SKM-1 treated with dmso at 0.1 percent for 144 hours (cell line): ENCODE data around the gene PTX4.
"Not testable (repeated sequence)": the region's sequence is repeated elsewhere in the genome, so short reads cannot be mapped to it uniquely, and the experiment has no call there.

ENCODE experiments used
- DNase-seq: peaks from one replicate; lab custom pipeline; 2025; ENCODE audit not compliant: unreplicated experiment; lab: John Stamatoyannopoulos, UW

Gene PTX4

DNA sequence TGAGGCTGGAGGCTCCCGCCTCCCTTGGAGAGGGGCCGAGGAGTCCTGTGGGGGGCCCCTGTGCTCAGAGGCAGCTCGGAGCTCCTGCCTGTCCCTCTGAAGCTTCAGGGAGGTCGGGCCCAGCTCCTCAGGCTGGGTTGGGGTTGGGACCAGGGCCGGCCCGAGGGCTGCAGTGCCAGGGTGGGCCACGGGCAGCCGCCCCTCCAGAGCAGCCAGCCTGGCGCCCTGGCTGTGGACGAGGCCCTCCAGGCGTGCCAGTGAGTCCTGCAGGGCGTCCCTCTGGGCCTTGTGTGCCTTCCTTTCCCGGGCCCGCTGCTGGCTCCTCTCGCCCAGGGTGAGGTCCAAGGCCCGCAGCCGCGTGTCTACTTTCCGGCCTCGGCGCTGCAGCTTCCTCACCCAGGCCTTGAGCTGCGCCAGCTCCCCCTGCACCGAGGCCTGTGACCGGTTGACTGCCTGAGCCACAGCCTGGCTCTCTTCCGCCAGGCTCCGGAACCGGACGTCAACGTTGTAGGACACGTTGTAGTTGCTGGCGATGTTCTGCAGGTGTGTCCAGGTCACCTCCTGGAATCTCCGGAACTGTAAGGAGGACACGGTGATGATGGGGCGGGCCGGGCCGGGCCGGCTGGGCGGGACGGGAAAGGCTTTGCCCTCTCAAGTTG, 1.2 kb downstream of the PTX4 start:
- DNase-seq = no peak

GRCh38 chr16:1486551-1487390, 2.0 kb downstream of the PTX4 start:
- DNase-seq = no peak

DNA sequence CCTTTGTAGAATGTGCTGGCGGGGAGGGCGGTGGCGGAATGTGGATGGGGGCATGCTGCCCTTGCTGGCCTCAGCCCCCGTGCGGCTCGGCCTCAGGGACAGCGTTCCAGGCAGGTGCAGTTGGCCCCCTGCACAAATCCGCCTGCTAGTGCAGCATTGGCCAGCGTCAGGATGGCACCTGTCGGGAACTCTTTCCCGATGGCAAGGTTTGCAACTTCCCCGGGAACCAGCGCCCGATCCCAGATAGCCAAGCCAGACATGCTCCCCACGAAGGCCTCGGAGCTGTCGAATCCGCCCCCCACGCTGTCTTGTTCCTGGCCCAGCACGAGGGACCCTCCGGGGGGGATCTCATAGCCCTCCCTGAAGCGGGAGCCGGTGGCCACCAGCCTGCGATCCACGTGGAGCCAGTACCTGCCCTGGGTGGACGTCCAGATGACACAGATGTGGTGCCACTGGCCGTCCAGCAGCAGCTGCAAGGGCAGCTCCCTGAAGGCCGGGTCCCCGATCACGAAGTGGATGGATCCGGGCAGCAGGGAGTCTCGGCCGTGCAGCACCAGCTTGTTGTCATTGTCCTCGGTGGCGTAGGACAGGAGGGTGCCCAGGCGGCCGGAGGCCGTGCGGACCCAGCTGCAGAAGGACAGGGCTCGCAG, 2.8 kb downstream of the PTX4 start:
- no peak for DNase-seq

DNA sequence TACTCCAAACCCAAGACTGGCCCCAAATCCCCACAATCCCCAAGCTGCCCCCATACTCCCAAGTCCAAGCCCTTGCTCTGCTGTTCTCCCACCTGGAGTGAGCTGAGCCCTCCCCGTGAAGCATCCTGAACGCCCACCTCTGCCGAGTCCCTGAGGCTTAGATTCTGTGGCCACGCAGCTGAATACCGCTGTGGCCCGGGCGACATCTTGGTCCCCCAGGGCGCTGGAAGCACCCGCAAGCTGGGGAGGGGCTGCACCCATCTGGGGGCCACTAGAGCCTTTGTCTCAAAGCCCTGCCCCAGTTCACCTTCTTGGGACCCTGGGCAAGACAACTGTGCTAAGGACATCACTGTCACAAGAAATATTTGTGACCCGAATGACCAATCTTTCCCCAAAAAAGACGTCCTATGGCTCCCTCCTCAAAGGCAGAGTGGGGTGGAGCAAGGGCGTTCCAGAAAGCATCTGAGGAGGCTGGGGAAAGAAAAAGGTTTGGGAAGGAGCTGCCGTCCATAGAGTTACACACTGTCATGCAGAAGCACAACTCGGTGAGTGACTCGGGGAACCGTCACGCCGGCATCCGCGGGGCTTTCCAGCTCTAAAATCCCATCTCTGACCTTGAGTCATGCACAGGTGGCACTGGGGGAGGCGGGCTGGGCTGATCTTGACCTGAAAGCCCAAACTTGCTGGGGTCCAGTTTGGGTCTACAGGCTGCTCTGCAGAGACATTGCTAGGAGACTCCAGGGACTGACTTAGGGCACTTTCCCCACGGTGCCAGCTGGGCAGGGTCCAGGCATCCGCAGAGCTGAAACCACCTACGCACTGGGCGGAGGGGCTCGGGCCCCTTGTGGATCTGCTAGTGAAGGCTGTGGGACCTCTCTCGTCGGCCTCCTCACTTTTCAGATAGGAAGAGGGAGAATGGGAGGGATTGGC, 6.6 kb downstream of the PTX4 start:
- no peak for DNase-seq

- DNase-seq = not testable (repeated sequence)
These were observed 9.8 kb downstream of the PTX4 start for GRCh38 chr16:1478937-1479336.

GRCh38 chr16:1477033-1477432, 11.7 kb downstream of the PTX4 start:
- DNase-seq = no peak

DNA sequence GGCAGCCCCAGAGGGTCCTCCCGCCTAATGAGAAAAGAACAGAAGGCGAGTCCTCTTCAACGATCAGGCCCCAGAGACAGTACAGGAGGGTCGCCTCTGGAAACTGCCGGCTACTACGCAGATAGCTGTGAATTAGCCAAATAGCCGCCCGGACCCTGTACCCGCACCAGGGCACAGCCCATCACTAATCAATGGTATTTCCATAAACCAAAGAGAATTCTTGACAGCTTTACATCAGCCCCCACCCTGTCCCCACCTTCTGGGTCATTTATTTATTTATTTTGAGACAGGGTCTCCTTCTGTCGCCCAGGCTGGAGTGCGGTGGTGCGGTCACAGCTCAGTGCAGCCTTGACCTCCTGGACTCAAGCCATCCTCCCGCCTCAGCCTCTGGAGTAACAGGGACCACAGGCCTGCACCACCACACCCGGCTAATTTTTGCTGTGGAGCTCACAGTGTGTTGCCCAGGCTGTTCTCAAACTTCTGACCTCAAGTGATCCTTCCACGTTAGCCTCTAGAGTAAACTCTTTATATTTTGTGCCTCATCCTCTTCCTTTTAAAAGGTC, 13.1 kb downstream of the PTX4 start:
- no peak for DNase-seq

- DNase-seq = peak; percentile 60
These were observed 13.8 kb downstream of the PTX4 start, which contains the start of gene CLCN7 for GRCh38 chr16:1474796-1475551. Gene CLCN7, minus strand, starts transcription at chr16:1475028. Its CDS starts 54 bp downstream, at chr16:1474974.

DNA sequence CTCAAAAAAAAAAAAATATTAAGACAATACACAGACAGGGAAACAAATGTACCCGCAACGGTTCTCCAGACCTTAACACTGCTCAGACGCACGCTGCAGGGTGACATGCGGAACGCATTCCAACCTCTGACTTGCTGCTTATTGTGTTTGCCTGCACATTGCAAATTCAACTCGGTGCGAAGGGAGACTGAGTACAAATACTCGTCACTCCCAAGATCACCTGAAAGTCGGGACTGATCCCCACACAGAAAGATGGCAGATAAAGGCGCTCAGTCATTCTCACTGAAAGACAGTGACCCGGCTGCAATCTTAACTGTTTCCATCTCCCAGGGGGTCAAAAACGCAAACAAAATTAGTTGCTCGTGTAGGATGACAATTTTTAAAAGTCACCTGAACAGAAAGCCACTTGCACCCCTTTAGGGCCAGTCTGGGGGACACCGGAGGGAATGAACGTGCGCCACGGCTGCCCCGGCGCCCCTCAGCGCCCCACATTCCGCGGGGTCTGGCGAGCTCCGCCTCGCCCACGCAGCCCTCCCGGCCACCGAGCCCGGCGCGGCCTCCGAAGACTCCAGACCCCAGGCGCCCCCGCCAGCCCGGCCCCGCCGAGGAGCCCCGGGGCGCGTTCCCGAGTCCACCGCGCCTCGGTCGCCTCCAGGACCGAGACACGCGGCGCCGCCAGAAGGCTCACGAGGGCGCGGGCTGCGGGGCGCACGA, 14.5 kb downstream of the PTX4 start:
- DNase-seq = no peak

GRCh38 chr16:1472974-1473373, 15.8 kb downstream of the PTX4 start:
- DNase-seq = no peak

DNA sequence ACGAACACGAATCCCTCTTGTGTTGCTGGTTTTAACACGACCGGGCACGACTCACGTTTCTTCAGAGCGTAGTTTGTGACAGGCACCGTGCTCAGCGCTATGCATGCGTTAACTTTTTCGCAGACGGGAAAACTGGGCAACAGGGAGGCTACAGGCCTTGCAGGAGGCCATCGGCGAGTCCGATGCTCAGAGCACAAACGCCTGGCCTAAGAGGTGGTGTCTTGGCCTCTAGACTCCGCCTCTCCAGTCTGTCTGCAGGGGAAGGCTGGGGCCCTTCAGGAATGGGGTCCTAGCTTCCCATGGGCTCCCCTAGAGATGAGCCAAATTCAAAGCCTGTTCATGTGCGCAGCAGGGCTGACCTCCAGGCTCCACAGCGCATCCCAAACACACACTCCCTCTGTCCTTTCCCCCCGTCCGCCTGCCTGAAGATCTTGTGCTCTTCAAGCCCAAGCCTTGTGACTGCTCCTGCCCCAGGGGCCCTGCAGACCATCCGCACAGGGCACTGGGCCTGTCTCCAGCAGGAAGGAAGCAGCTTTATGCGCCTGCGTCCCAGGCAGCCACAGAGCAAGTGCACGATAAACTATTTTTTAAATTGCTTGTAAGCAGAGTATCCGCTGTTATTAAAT, 17.1 kb downstream of the PTX4 start:
- no peak for DNase-seq

DNA sequence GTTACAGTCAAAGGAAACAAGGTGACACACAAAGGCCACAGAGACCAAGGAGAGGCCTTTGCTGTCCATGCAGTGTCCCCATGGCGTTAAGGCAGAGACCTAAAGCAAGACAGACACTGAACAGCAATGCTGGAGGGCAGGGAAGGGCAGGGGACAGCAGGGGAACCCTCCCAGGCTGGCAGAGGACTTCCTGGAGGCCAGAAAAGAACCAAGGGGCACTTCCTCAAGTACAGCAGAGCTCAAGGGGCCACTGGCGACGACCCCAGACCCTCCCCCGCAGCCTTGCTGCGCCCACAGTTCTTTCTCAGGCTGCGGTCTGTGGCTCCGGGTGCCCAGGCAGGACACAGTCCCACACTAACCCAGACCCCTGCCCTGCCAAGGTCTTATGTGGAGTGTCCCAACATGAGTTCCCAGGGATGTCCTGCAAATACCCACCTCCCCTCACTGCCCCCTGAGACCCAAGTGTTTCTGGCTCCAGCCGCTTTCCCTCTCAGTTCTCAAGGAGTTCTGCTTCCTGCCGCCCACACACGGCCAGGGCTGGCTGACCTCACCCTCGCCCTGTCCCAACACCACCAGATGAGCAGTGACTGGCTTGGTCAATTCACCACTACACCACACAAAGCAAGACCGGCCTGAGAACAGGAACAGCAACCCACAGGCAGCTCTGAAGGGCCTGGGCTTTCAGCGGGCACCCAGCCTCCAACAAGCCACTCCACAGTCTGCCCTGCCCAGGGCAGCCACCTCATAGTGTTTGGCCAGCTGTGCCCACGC, 18.1 kb downstream of the PTX4 start:
- peak; percentile 60 for DNase-seq

DNA sequence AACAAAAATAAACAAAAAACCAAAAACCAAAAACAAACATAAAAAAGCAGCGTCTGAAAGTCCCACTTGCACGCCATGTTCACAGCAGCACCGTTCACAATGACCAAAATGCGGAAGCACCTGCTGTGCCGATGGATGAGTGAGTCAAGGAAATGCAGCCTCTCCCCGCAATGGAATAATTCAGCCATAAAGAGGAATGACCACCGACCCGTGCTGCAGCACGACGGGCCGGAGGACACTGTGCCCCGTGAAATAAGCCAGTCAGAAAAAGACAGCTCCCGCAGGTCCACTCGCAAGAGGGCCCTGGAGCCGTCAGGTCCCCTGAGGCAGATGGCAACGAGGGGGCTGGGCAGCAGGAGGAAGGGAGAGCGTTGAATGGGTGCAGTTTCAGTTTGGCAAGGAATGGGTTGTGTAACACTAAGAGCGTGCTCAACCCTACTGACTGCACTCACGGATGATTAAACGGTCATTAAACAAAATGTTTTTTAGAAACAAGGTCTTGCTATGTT, 19.0 kb downstream of the PTX4 start:
- peak; percentile 91 for DNase-seq

- not testable (repeated sequence) for DNase-seq
These were observed 19.6 kb downstream of the PTX4 start for GRCh38 chr16:1469141-1469540.

GRCh38 chr16:1468426-1468810, 20.3 kb downstream of the PTX4 start:
- DNase-seq = no peak

- DNase-seq = no peak
These were observed 21.7 kb downstream of the PTX4 start for GRCh38 chr16:1466968-1467521.

- DNase-seq = no peak
These were observed 22.7 kb downstream of the PTX4 start for GRCh38 chr16:1466054-1466453.

GRCh38 chr16:1465567-1465915, 23.2 kb downstream of the PTX4 start:
- no peak for DNase-seq
